K562 (cell line): ENCODE measurements around the gene HSPE1. TPM values are rescaled to one million over a fixed set of nuclear protein-coding genes. Genes with fewer than 3 reads are reported as not detected.

Experiments
- EP300 ChIP-seq: IDR thresholded peaks from 2 replicates; pipeline ENCODE4 v1.6.1; 2012; ENCODE audit warnings: low read length, improper control_type of control experiment
- GABPB2 ChIP-seq: fragments of 250-450 bp; sonication (Bioruptor Pico); conservative IDR thresholded peaks from 2 replicates; pipeline ENCODE4 v1.5.1; 2021; ENCODE audit warnings: mild to moderate bottlenecking
- HDAC2 ChIP-seq: fragments of 450-650 bp; IDR thresholded peaks from 2 replicates; pipeline ENCODE4 v1.6.1; 2016; ENCODE audit warnings: mild to moderate bottlenecking
- HDAC6 ChIP-seq: IDR thresholded peaks from 2 replicates; pipeline ENCODE4 v1.6.1; 2012; ENCODE audit warnings: low read depth, mild to moderate bottlenecking, control low read depth, inconsistent platforms, low read length, moderate library complexity
- KDM5B ChIP-seq: fragments of 200-600 bp; sonication (generic); IDR thresholded peaks from 2 replicates; pipeline ENCODE4 v1.6.1; 2012; ENCODE audit warnings: low read depth, mild to moderate bottlenecking, moderate library complexity, low read length, control low read depth, inconsistent platforms; ENCODE audit not compliant: insufficient replicate concordance
- KLF10 ChIP-seq: fragments of 250-450 bp; sonication (Bioruptor Pico); IDR thresholded peaks from 2 replicates; pipeline ENCODE4 v1.6.1; 2021; ENCODE audit warnings: matching md5 sums
- MAZ ChIP-seq, 2 experiments: fragments of 450-650 bp in 1 of 2; sonication (generic) in 1 of 2; formaldehyde crosslinking; IDR thresholded peaks in 1 of 2; conservative IDR thresholded peaks in 1 of 2; 2 replicates each; pipeline versions ENCODE4 v1.4.0 to v1.5.0; 2020; ENCODE audit warnings: mild to moderate bottlenecking in 1 of 2, missing genetic modification reagents in 1 of 2
- POU5F1 ChIP-seq: fragments of 150-350 bp; IDR thresholded peaks from 2 replicates; pipeline ENCODE4 v1.6.1; 2014; ENCODE audit warnings: borderline replicate concordance, low read length, low read depth, mild to moderate bottlenecking; ENCODE audit not compliant: partially characterized antibody
- RAD51 ChIP-seq: fragments of 450-650 bp; IDR thresholded peaks from 2 replicates; pipeline ENCODE4 v1.7.1; 2016; ENCODE audit warnings: low read depth, mild to moderate bottlenecking, borderline replicate concordance
- SFPQ ChIP-seq: fragments of 200-400 bp; formaldehyde crosslinking; IDR thresholded peaks from 2 replicates; pipeline ENCODE4 v1.6.1; 2017; ENCODE audit warnings: mild to moderate bottlenecking, low read depth, low read length, moderate library complexity
- SOX6 ChIP-seq: fragments of 450-650 bp; IDR thresholded peaks from 2 replicates; pipeline ENCODE4 v1.6.1; 2014; ENCODE audit warnings: mild to moderate bottlenecking
- SP1 ChIP-seq: sonication (generic); formaldehyde crosslinking; IDR thresholded peaks from 2 replicates; pipeline ENCODE4 v1.8.1; 2022; ENCODE audit warnings: mild to moderate bottlenecking, missing genetic modification reagents
- SRSF1 ChIP-seq: fragments of 200-400 bp; formaldehyde crosslinking; IDR thresholded peaks from 2 replicates; pipeline ENCODE4 v1.6.1; 2017; ENCODE audit warnings: mild to moderate bottlenecking, low read depth, low read length, moderate library complexity
- ZNF431 ChIP-seq: sonication (generic); formaldehyde crosslinking; IDR thresholded peaks from 2 replicates; pipeline ENCODE4 v1.8.0; 2022; ENCODE audit warnings: mild to moderate bottlenecking, missing genetic modification reagents
- ZNF699 ChIP-seq: fragments of 250-450 bp; sonication (Bioruptor Pico); IDR thresholded peaks from 2 replicates; pipeline ENCODE4 v1.8.0; 2021; ENCODE audit warnings: mild to moderate bottlenecking, moderate library complexity; ENCODE audit not compliant: insufficient replicate concordance
- polyA plus RNA-seq, 8 experiments: library from polyadenylated mRNA; depleted of rRNA in 4 of 8; stranded (reverse) in 5 of 8; unstranded in 3 of 8; fragments of >200 nt; fragmentation: Nextera tagmentation in 2 of 8; fragmentation: Illumina TruSeq in 1 of 8; extraction: Ambion mirVana in 2 of 8; extraction: Trizol in 1 of 8; gene quantifications; 2 replicates each; pipeline versions ENCODE4 v1.2.1 to v1.2.3, GENCODE V29; 2011 to 2014; ENCODE audit warnings: inconsistent platforms in 1 of 8, missing spikeins in 1 of 8
- total RNA-seq, 7 experiments: library from RNA; depleted of rRNA in 6 of 7; stranded (reverse); fragments of >200 nt in 6 of 7; fragmentation: Illumina TruSeq in 2 of 7; extraction: Trizol in 2 of 7; gene quantifications; 2 replicates each; pipeline versions ENCODE4 v1.2.1 to v1.2.3, GENCODE V29; 2011 to 2021; ENCODE audit warnings: low replicate concordance in 1 of 7

The HSPE1 gene
- total and polyA plus RNA-seq, 9 of the 15 experiments (the other 6 are each of a cell fraction or from before 2014, with no cell fraction given): 223 to 1,007 (median 612) TPM

GRCh38 chr2:197515739-197516392 lies 15.7 kb downstream of the HSPE1 start, which contains the start of gene MOB4 (continued):
- TF ChIP-seq POU5F1 (no peak), MAZ (CRISPR knock-in tag; conservative IDR thresholded peaks at IDR 0.05 in 1 of 2, IDR thresholded peaks at IDR 0.05 in 1 of 2) (peak; percentile 81 to 88), HDAC2 (0 out of 2 replicates have a peak, but pooled peaks have one; percentile 43), SRSF1 (peak; percentile 98), SP1 (peak; percentile 97), KLF10 (CRISPR knock-in tag) (no peak), SFPQ (no peak), KDM5B (peak; percentile 81), SOX6 (peak; percentile 66), EP300 (peak; percentile 94), RAD51 (peak; percentile 21; the same call in 1 of the 2 replicates), HDAC6 (no peak), ZNF431 (CRISPR knock-in tag) (no peak), GABPB2 (no peak), ZNF699 (CRISPR knock-in tag) (no peak)
